A673 (cell line): Measurements from ENCODE around the gene GALNT9. TPM values are rescaled to one million over a fixed set of nuclear protein-coding genes. Genes with fewer than 3 reads are reported as not detected.

Source experiments
- BruUV-seq: library from RNA; stranded (reverse); fragments of 400-500 nt; replicated peaks from 2 replicates; lab custom pipeline; 2021; lab: Mats Ljungman, UMichigan
- CTCF ChIA-PET: fragments of 300-600 bp; sonication (Branson Sonifier 250); formaldehyde crosslinking; loops from one replicate; lab custom pipeline; 2022; ENCODE audit warnings: antibody characterized with exemption; lab: Charles Lee
- POLR2A ChIA-PET: fragments of 300-600 bp; sonication (Branson Sonifier 250); formaldehyde crosslinking; loops from one replicate; lab custom pipeline; 2022; ENCODE audit warnings: antibody characterized with exemption; ENCODE audit not compliant: low non-redundant PET; lab: Charles Lee
- DNase-seq: peaks from one replicate; pipeline ENCODE4 v3.0.0-alpha.2; 2015; ENCODE audit warnings: low spot score
- H3K27ac ChIP-seq: fragments of 200-600 bp; sonication (generic); 2 replicates; pipeline ENCODE4 v1.5.1; 2016; ENCODE audit warnings: mixed run types, low read depth, mild to moderate bottlenecking, mixed read lengths, antibody characterized with exemption, low read length; ENCODE audit not compliant: poor library complexity, severe bottlenecking
- H3K27me3 ChIP-seq: fragments of 200-600 bp; sonication (generic); replicated peaks from 2 replicates; pipeline ENCODE4 v1.6.1; 2017; ENCODE audit warnings: mixed run types, low read depth, mild to moderate bottlenecking, mixed read lengths, antibody characterized with exemption, low read length; ENCODE audit not compliant: insufficient read depth, poor library complexity
- H3K36me3 ChIP-seq: fragments of 200-600 bp; sonication (generic); 2 replicates; pipeline ENCODE4 v1.6.1; 2016; ENCODE audit warnings: mixed run types, mild to moderate bottlenecking, mixed read lengths, antibody characterized with exemption, low read length; ENCODE audit not compliant: insufficient read depth, poor library complexity, severe bottlenecking
- H3K4me1 ChIP-seq: fragments of 200-600 bp; sonication (generic); 2 replicates; pipeline ENCODE4 v1.6.1; 2017; ENCODE audit warnings: mixed run types, mild to moderate bottlenecking, mixed read lengths, antibody characterized with exemption, low read length; ENCODE audit not compliant: insufficient read depth, poor library complexity, severe bottlenecking
- H3K4me3 ChIP-seq: fragments of 200-600 bp; sonication (generic); 2 replicates; pipeline ENCODE4 v1.5.1; 2016; ENCODE audit warnings: low read depth, mixed run types, mild to moderate bottlenecking, mixed read lengths, low read length; ENCODE audit not compliant: poor library complexity, severe bottlenecking
- H3K9me3 ChIP-seq: fragments of 200-600 bp; sonication (generic); 2 replicates; pipeline ENCODE4 v1.6.1; 2016; ENCODE audit warnings: mixed run types, low read depth, mild to moderate bottlenecking, mixed read lengths, antibody characterized with exemption, low read length; ENCODE audit not compliant: poor library complexity, severe bottlenecking
- CTCF ChIP-seq: fragments of 300-800, 200-600 bp; sonication (generic); conservative IDR thresholded peaks from 2 replicates; pipeline ENCODE4 v1.5.1; 2017; ENCODE audit warnings: low read depth, mild to moderate bottlenecking, antibody characterized with exemption, low read length, moderate library complexity, mixed read lengths
- EZH2 ChIP-seq: fragments of 200-600 bp; sonication (generic); IDR thresholded peaks from 2 replicates; pipeline ENCODE4 v1.6.1; 2017; ENCODE audit warnings: borderline replicate concordance, low read depth, mild to moderate bottlenecking, mixed read lengths, antibody characterized with exemption, low read length; ENCODE audit not compliant: poor library complexity, severe bottlenecking
- intact Hi-C: fragments of 100-400 bp; cut with micrococcal nuclease; formaldehyde crosslinking; loops from one replicate; pipeline ENCODE4 v1.10.0; 2022; ENCODE audit not compliant: unreplicated experiment
- total RNA-seq: library from RNA; stranded (reverse); gene quantifications from 2 replicates; pipeline ENCODE4 v1.2.3, GENCODE V29; 2021

GALNT9 gene
- total RNA-seq, 1 experiment from 2014 or later = 7.4 TPM

- H3K9me3 ChIP-seq = no peaks in the 10 kb centered on the region
- no TSS peak for BruUV-seq
- peaks cover 7% of the 10 kb centered on the region for H3K4me1 ChIP-seq
- CTCF ChIA-PET = no interaction called here
- peak; percentile 51 for DNase-seq
- H3K4me3 ChIP-seq = no peak overlapping the region
- intact Hi-C loops = no loop called here
- POLR2A ChIA-PET = interaction anchor here (0.6 kb wide), 1 partner anchor 209 kb away, joined by 8 read pairs; no protein-coding TSS in a partner anchor
- H3K36me3 ChIP-seq = no peaks in the 10 kb centered on the region
- TF ChIP-seq CTCF = peak; percentile 34; the same call in 1 of the 2 replicates
- no peak for TF ChIP-seq EZH2
- no peaks in the 10 kb centered on the region for H3K27me3 ChIP-seq
- no peak overlapping the region for H3K27ac ChIP-seq
Measured at GRCh38 chr12:132163911-132164288, 165.5 kb downstream of the GALNT9 start.

- DNase-seq = no peak
Measured at GRCh38 chr12:132163041-132163910, 166.1 kb downstream of the GALNT9 start.

GRCh38 chr12:132162508-132163031 is 166.8 kb downstream of the GALNT9 start:
- BruUV-seq = no TSS peak
- H3K4me3 ChIP-seq = peak overlapping the region; percentile 13
- TF ChIP-seq CTCF (no peak), EZH2 (no peak)
- H3K27me3 ChIP-seq = no peaks in the 10 kb centered on the region
- CTCF ChIA-PET = interaction anchor here (1.5 kb wide), 1 partner anchor 9 kb away, joined by 4 read pairs; no protein-coding TSS in a partner anchor
- H3K9me3 ChIP-seq = no peaks in the 10 kb centered on the region
- peaks cover 7% of the 10 kb centered on the region for H3K4me1 ChIP-seq
- POLR2A ChIA-PET = no interaction called here
- intact Hi-C loops = no loop called here
- no peak overlapping the region for H3K27ac ChIP-seq
- H3K36me3 ChIP-seq = no peaks in the 10 kb centered on the region
- DNase-seq = no peak

More at GRCh38 chr12:132163041-132163910, 166.1 kb downstream of the GALNT9 start:
- H3K36me3 ChIP-seq = no peaks in the 10 kb centered on the region
- no peak overlapping the region for H3K27ac ChIP-seq
- peak overlapping the region; percentile 13 for H3K4me3 ChIP-seq
- H3K27me3 ChIP-seq = no peaks in the 10 kb centered on the region
- BruUV-seq = no TSS peak
- H3K9me3 ChIP-seq = no peaks in the 10 kb centered on the region
- H3K4me1 ChIP-seq = peaks cover 7% of the 10 kb centered on the region
- POLR2A ChIA-PET = interaction anchor here (0.6 kb wide), 1 partner anchor 210 kb away, joined by 8 read pairs; no protein-coding TSS in a partner anchor
- intact Hi-C loops = no loop called here
- TF ChIP-seq EZH2 = no peak
- TF ChIP-seq CTCF = no peak
- CTCF ChIA-PET = interaction anchor here (1.5 kb wide), 1 partner anchor 9 kb away, joined by 4 read pairs; no protein-coding TSS in a partner anchor
